ENCODE results near the gene SAP30BP.

DNA sequence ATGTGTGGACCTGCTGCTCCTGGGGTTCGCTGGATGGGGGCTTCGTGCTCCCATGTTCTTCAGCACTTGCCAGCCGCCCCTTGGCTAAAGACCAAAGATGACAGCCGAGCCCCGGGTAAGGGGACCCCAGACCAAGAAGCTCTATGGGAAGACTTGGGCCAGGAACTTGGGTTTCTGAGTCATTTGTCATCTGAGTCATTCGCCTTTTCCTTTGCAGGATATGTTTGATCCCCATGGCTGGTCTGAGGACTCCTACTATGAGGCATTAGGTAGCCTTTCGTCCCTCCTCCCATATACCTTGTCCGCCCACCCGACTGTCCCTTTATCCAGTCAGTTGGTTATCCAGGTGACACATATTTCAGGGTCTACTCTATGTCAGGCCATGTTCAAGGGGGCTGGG, 36.5 kb downstream of the SAP30BP start:
- TF ChIP-seq, protein P1, sequence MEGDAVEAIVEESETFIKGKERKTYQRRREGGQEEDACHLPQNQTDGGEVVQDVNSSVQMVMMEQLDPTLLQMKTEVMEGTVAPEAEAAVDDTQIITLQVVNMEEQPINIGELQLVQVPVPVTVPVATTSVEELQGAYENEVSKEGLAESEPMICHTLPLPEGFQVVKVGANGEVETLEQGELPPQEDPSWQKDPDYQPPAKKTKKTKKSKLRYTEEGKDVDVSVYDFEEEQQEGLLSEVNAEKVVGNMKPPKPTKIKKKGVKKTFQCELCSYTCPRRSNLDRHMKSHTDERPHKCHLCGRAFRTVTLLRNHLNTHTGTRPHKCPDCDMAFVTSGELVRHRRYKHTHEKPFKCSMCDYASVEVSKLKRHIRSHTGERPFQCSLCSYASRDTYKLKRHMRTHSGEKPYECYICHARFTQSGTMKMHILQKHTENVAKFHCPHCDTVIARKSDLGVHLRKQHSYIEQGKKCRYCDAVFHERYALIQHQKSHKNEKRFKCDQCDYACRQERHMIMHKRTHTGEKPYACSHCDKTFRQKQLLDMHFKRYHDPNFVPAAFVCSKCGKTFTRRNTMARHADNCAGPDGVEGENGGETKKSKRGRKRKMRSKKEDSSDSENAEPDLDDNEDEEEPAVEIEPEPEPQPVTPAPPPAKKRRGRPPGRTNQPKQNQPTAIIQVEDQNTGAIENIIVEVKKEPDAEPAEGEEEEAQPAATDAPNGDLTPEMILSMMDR (IDR thresholded peaks at IDR 0.05): no peak
- TF ChIP-seq EZH2 (IDR thresholded peaks at IDR 0.05): no peak

Data from neural progenitor cell (in vitro differentiated cells).